Hepatic stellate cell (primary cell): ENCODE data around the gene H2BK1.

Source experiments
- DNase-seq: peaks from one replicate; pipeline ENCODE4 v3.0.0; 2011; ENCODE audit warnings: low spot score

The H2BK1 gene

GRCh38 chr7:151178236-151178635 is 32.1 kb downstream of the H2BK1 start:
- DNase-seq: no peak

GRCh38 chr7:151177310-151177709 is 33.0 kb downstream of the H2BK1 start:
- DNase-seq: no peak

GRCh38 chr7:151176401-151176800 is 33.9 kb downstream of the H2BK1 start:
- DNase-seq: no peak

- no peak for DNase-seq
Observed at GRCh38 chr7:151175793-151176311, 34.4 kb downstream of the H2BK1 start.

- no peak for DNase-seq
Observed at GRCh38 chr7:151175047-151175792, 35.1 kb downstream of the H2BK1 start.

GRCh38 chr7:151174246-151175046 is 35.8 kb downstream of the H2BK1 start:
- no peak for DNase-seq

- DNase-seq: no peak
Observed at GRCh38 chr7:151173386-151174245, 36.7 kb downstream of the H2BK1 start.

- peak; percentile 81 for DNase-seq
Observed at GRCh38 chr7:151172273-151173141, 37.8 kb downstream of the H2BK1 start.

- DNase-seq: no peak
Observed at GRCh38 chr7:151168787-151169162, 41.5 kb downstream of the H2BK1 start.

GRCh38 chr7:151168003-151168786 is 42.1 kb downstream of the H2BK1 start:
- no peak for DNase-seq

GRCh38 chr7:151167197-151167961 is 42.9 kb downstream of the H2BK1 start, which contains the start of gene GBX1:
Gene GBX1, minus strand, starts transcription at chr7:151167694. Its CDS starts 146 bp downstream, at chr7:151167548.
- DNase-seq: peak; percentile 41

GRCh38 chr7:151166629-151167196 is 43.6 kb downstream of the H2BK1 start:
- no peak for DNase-seq

GRCh38 chr7:151161757-151162156 is 48.5 kb downstream of the H2BK1 start:
- DNase-seq: no peak
